ENCODE data around the gene SCNN1G. TPM values are rescaled to one million over a fixed set of nuclear protein-coding genes. Genes with fewer than 3 reads are reported as not detected.

The SCNN1G gene
- total and polyA plus RNA-seq, 9 of the 15 experiments (the other 6 are each of a cell fraction or from before 2014, with no cell fraction given): not detected

GRCh38 chr16:23188911-23189310, 6.4 kb downstream of the SCNN1G start (continued):
- TF ChIP-seq MYC (IDR thresholded peaks at IDR 0.05; ENCODE audit: low read depth, low read length) (no peak), MYC (CRISPR knock-in tag; IDR thresholded peaks at IDR 0.05; ENCODE audit: borderline replicate concordance, low read depth) (no peak), ATF7 (IDR thresholded peaks at IDR 0.05) (no peak), ZNF507 (tag; conservative IDR thresholded peaks at IDR 0.05) (no peak), SMARCA4 (IDR thresholded peaks at IDR 0.05) (no peak), HINFP (tag; conservative IDR thresholded peaks at IDR 0.05; ENCODE audit: low read depth) (no peak), ETS1 (conservative IDR thresholded peaks at IDR 0.05; ENCODE audit: control insufficient read depth, low read depth, low read length) (no peak), CTCF (IDR thresholded peaks at IDR 0.05 in 2 of 3, conservative IDR thresholded peaks at IDR 0.05 in 1 of 3; ENCODE audit: insufficient read depth in 2 of 3, low read depth in 1 of 3, low read length in 3 of 3) (no peak), HMG20B (CRISPR knock-in tag; IDR thresholded peaks at IDR 0.05) (no peak), MTA2 (IDR thresholded peaks at IDR 0.05; ENCODE audit: low read depth) (no peak), ZFP36 (IDR thresholded peaks at IDR 0.05; ENCODE audit: low read depth, low read length, partially characterized antibody) (no peak), NCOA2 (IDR thresholded peaks at IDR 0.05; ENCODE audit: partially characterized antibody in 2 of 2) (no peak)
